Spleen (tissue), 11 donors: ENCODE results near the gene TMEM40. TPM values are rescaled to one million over a fixed set of nuclear protein-coding genes. Genes with fewer than 3 reads are reported as not detected.
"Not testable (repeated sequence)": the region's sequence is repeated elsewhere in the genome, so short reads cannot be mapped to it uniquely, and the experiment has no call there.

Experiments
- DNase-seq: peaks from one replicate; pipeline ENCODE4 v3.0.0-alpha.2; 2020
- H3K27ac ChIP-seq, 8 donors: fragments of 200-600 bp; sonication (generic) in 7 of 8; 1 replicate in 4 of 8; 2 replicates in 4 of 8; pipeline versions ENCODE4 v1.5.0 to v1.8.0; 2016 to 2021; ENCODE audit warnings: inconsistent platforms in 4 of 8, mild to moderate bottlenecking in 4 of 8, moderate library complexity in 1 of 8
- H3K27me3 ChIP-seq, 7 donors: fragments of 200-600 bp; sonication (generic) in 6 of 7; replicated peaks in 1 of 7; 1 replicate in 4 of 7; 2 replicates in 3 of 7; pipeline versions ENCODE4 v1.5.0 to v1.8.0; 2016 to 2021; ENCODE audit warnings: inconsistent platforms in 3 of 7, mild to moderate bottlenecking in 1 of 7
- H3K36me3 ChIP-seq, 6 donors: fragments of 200-600 bp; sonication (generic) in 5 of 6; 1 replicate in 4 of 6; 2 replicates in 2 of 6; pipeline versions ENCODE4 v1.5.0 to v1.8.0; 2016 to 2021; ENCODE audit warnings: inconsistent platforms in 2 of 6
- H3K4me1 ChIP-seq, 6 donors: fragments of 200-600 bp; sonication (generic) in 5 of 6; 1 replicate in 3 of 6; 2 replicates in 3 of 6; pipeline versions ENCODE4 v1.5.0 to v1.8.0; 2016 to 2021; ENCODE audit warnings: inconsistent platforms in 3 of 6
- H3K4me3 ChIP-seq, 8 donors: fragments of 200-600 bp; sonication (generic) in 7 of 8; 1 replicate in 4 of 8; 2 replicates in 4 of 8; pipeline versions ENCODE4 v1.5.0 to v1.8.0; 2016 to 2021; ENCODE audit warnings: inconsistent platforms in 4 of 8, mild to moderate bottlenecking in 4 of 8, moderate library complexity in 2 of 8
- H3K9me3 ChIP-seq, 8 donors: fragments of 200-600 bp; sonication (generic) in 7 of 8; 1 replicate in 4 of 8; 2 replicates in 4 of 8; pipeline versions ENCODE4 v1.5.0 to v1.8.0; 2016 to 2021; ENCODE audit warnings: inconsistent platforms in 4 of 8
- POLR2A ChIP-seq, 3 donors: fragments of 450-650 bp; IDR thresholded peaks; one replicate each; pipeline ENCODE4 v1.5.1; 2017; ENCODE audit warnings: antibody characterized with exemption in 3 of 3, mild to moderate bottlenecking in 1 of 3
- POLR2AphosphoS5 ChIP-seq, 3 donors: sonication (generic); formaldehyde crosslinking; IDR thresholded peaks; one replicate each; pipeline ENCODE4 v1.5.1; 2017; ENCODE audit warnings: antibody characterized with exemption in 3 of 3
- WGBS, 5 donors: extraction: QIAGEN DNeasy Blood & Tissue Kit in 3 of 5; methylation state at CpG; one replicate each; pipeline versions ENCODE4 v1.1.5 to v1.1.7; 2013 to 2018; 5-methylcytosine and 5-hydroxymethylcytosine counted together
- intact Hi-C: fragments of 100-400 bp; cut with DNase I; formaldehyde crosslinking; loops from one replicate; pipeline ENCODE4 v1.15.0; 2023; ENCODE audit warnings: low total_unique reads
- polyA plus RNA-seq, 3 donors: library from polyadenylated mRNA; stranded (reverse); fragments of 200-250 nt; gene quantifications; one replicate each; pipeline ENCODE4 v1.2.1, GENCODE V29; 2013
- total RNA-seq, 7 donors: library from RNA; depleted of rRNA in 3 of 7; stranded (reverse); fragments of >200 nt in 3 of 7; fragmentation: NEBNext Ultra II Directional in 4 of 7; extraction: Animal tissue kit (Norgen Biotek cat#: 25700) in 4 of 7; gene quantifications; one replicate each; pipeline versions ENCODE4 v1.1.0 to v1.2.1, GENCODE V29; 2016 to 2021
- TF ChIP-seq, protein P1 (sequence below), 11 experiments: fragments of 200-600 bp in 7 of 11; fragments of 450-650 bp in 4 of 11; sonication (generic) in 4 of 11; IDR thresholded peaks in 8 of 11; conservative IDR thresholded peaks in 3 of 11; 1 replicate in 7 of 11; 2 replicates in 4 of 11; pipeline versions ENCODE4 v1.4.0 to v1.8.0; 2016 to 2021; ENCODE audit warnings: antibody characterized with exemption in 11 of 11, inconsistent platforms in 4 of 11, mild to moderate bottlenecking in 1 of 11
- donor health status: healthy with polysubstance abuse.
- donor health status: DM: no; HTN: no; CAD: no; lungs with moderate emphysema.
- donor health status: DM: no; HTN: no; CAD: no.
- donor health status: Bipolar disorder and iron deficiency.
- donor health status: healthy.
- donor health status: DM: no; HTN: no; CAD: no.
- donor health status: DM: yes; HTN: yes; CAD: no.

TMEM40 gene
- total and polyA plus RNA-seq, 10 donors: 0.29 to 3.8 (median 2.0) TPM

DNA sequence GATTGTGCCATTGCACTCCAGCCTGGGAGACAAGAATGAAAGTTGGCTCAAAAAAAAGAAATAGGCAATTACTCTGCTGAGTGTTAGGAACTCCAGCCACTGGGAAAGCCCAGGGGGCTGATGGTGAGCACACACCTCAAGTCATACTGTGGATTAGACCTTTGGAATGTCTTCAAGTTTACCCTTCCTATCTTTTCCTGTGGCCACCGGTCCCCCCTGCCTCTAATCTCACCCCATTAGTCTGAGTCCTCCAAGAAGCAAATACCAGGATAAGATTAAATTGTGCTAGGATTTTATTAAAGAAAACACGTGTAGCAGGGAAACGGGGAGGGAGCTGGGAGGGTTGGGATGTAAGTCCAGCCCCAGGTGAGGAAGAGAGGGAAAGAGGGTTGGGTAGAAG is 31.6 kb downstream of the TMEM40 start:
- Histone ChIP-seq H3K4me1 (peaks cover 0 to 7% (median 0%) of the 10 kb centered on the region in 6 donors), H3K9me3 (no peaks in the 10 kb centered on the region), H3K4me3 (no peak overlapping the region), H3K27me3 (no peaks in the 10 kb centered on the region), H3K27ac (no peak overlapping the region), H3K36me3 (no peaks in the 10 kb centered on the region)
- TF ChIP-seq POLR2A (IDR thresholded peaks at IDR 0.05) (no peak), POLR2AphosphoS5 (IDR thresholded peaks at IDR 0.05) (no peak)
- TF ChIP-seq, protein P1, sequence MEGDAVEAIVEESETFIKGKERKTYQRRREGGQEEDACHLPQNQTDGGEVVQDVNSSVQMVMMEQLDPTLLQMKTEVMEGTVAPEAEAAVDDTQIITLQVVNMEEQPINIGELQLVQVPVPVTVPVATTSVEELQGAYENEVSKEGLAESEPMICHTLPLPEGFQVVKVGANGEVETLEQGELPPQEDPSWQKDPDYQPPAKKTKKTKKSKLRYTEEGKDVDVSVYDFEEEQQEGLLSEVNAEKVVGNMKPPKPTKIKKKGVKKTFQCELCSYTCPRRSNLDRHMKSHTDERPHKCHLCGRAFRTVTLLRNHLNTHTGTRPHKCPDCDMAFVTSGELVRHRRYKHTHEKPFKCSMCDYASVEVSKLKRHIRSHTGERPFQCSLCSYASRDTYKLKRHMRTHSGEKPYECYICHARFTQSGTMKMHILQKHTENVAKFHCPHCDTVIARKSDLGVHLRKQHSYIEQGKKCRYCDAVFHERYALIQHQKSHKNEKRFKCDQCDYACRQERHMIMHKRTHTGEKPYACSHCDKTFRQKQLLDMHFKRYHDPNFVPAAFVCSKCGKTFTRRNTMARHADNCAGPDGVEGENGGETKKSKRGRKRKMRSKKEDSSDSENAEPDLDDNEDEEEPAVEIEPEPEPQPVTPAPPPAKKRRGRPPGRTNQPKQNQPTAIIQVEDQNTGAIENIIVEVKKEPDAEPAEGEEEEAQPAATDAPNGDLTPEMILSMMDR (IDR thresholded peaks at IDR 0.05 in 8 of 11, conservative IDR thresholded peaks at IDR 0.05 in 3 of 11): no peak
- no peak for DNase-seq
- intact Hi-C loops: no loop called here
- 79 to 89% (median 85%) methylated on average over 3 of the region's 3 CpGs for WGBS, 5 donors

GRCh38 chr3:12725436-12725835 is 33.6 kb downstream of the TMEM40 start:
- intact Hi-C loops: no loop called here
- no peaks in the 10 kb centered on the region for H3K27me3 ChIP-seq

GRCh38 chr3:12724794-12725193 is 34.3 kb downstream of the TMEM40 start:
- Histone ChIP-seq H3K36me3 (no peaks in the 10 kb centered on the region), H3K4me3 (no peak overlapping the region), H3K4me1 (peaks cover 2 to 8% (median 7%) of the 10 kb centered on the region in 6 donors), H3K9me3 (no peaks in the 10 kb centered on the region), H3K27me3 (no peaks in the 10 kb centered on the region), H3K27ac (no peak overlapping the region)
- 83 to 88% (median 87%) methylated on average over 4 of the region's 4 CpGs for WGBS, 5 donors
- no peak for DNase-seq
- intact Hi-C loops: no loop called here
- TF ChIP-seq, protein P1 (IDR thresholded peaks at IDR 0.05 in 8 of 11, conservative IDR thresholded peaks at IDR 0.05 in 3 of 11): no peak
- TF ChIP-seq POLR2A (IDR thresholded peaks at IDR 0.05) (no peak), POLR2AphosphoS5 (IDR thresholded peaks at IDR 0.05) (no peak)

More at GRCh38 chr3:12725436-12725835, 33.6 kb downstream of the TMEM40 start:
- H3K9me3 ChIP-seq: no peaks in the 10 kb centered on the region
- TF ChIP-seq POLR2A (IDR thresholded peaks at IDR 0.05) (no peak), POLR2AphosphoS5 (IDR thresholded peaks at IDR 0.05) (no peak)
- TF ChIP-seq, protein P1 (IDR thresholded peaks at IDR 0.05 in 8 of 11, conservative IDR thresholded peaks at IDR 0.05 in 3 of 11): no peak
- no peak for DNase-seq
- H3K27ac ChIP-seq: no peak overlapping the region
- 82 to 91% (median 89%) methylated on average over 1 of the region's 1 CpG for WGBS, 5 donors
- H3K36me3 ChIP-seq: no peaks in the 10 kb centered on the region
- H3K4me1 ChIP-seq: peaks cover 0 to 6% (median under 1%) of the 10 kb centered on the region in 6 donors
- H3K4me3 ChIP-seq: no peak overlapping the region

DNA sequence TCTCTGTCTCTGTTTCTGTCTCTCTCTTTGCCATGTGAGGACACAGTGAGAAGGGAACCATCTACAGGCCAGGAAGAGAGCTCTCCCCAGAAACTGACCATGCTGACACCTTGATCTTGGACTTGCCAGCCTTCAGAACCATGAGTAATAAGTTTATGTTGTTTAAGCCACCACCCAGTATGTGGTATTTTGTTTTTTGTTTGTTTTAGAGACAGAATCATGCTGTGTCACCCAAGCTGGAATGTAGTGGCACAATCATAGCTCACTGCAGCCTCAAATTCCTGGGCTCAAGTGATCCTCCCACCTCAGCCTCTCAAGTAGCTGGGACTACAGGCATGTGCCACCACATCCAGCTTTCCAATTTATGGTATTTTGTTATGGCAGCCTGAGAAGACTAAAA is 35.7 kb downstream of the TMEM40 start:
- H3K27ac ChIP-seq, H3K4me3 ChIP-seq, H3K9me3 ChIP-seq, DNase-seq, intact Hi-C loops, H3K27me3 ChIP-seq, H3K36me3 ChIP-seq: not testable (repeated sequence)
- peaks cover 4 to 11% (median 9%) of the 10 kb centered on the region in 6 donors for H3K4me1 ChIP-seq

DNA sequence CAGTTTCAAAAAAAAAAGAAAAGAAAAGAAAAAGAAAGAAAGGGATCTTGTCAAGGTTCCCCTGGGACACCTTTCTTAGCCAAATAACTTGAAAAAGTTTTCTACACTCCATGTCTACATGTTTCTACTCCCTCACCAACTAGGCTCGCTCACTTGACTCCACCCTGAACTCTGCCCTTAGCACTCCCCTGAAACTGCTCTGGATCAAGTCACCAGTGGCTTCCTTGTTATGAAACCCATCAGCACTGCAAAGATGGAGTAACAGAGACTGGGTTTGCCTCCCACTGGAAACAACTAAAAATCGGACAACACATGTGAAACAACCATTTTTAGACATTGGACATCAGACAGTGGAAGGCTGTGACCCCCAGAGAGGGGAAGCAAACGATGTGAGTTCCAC is 36.8 kb downstream of the TMEM40 start:
- Histone ChIP-seq H3K9me3 (no peaks in the 10 kb centered on the region), H3K27me3 (no peaks in the 10 kb centered on the region), H3K36me3 (no peaks in the 10 kb centered on the region), H3K4me1 (peaks cover 4 to 11% (median 9%) of the 10 kb centered on the region in 6 donors), H3K27ac (no peak overlapping the region), H3K4me3 (no peak overlapping the region)
- no peak for DNase-seq
- TF ChIP-seq POLR2AphosphoS5 (IDR thresholded peaks at IDR 0.05): no peak
- no peak for TF ChIP-seq POLR2A (IDR thresholded peaks at IDR 0.05)
- TF ChIP-seq, protein P1 (IDR thresholded peaks at IDR 0.05 in 8 of 11, conservative IDR thresholded peaks at IDR 0.05 in 3 of 11): no peak
- intact Hi-C loops: no loop called here
- 68 to 92% (median 78%) methylated on average over 3 of the region's 3 CpGs for WGBS, 5 donors
